Activated T-cell treated with anti-CD3 and anti-CD28 coated beads for 48 hours (primary cell): Measurements from ENCODE around the gene CHST6.
"Not testable (repeated sequence)": the region's sequence is repeated elsewhere in the genome, so short reads cannot be mapped to it uniquely, and the experiment has no call there.

Experiments
- DNase-seq: peaks from one replicate; pipeline ENCODE4 v3.0.0-alpha.2; 2020; ENCODE audit warnings: low read depth

Gene CHST6

GRCh38 chr16:75495076-75495674, at the start of gene CHST6:
Gene CHST6, minus strand, starts transcription at chr16:75495441. Its CDS starts 15,613 bp downstream, at chr16:75479828.
- DNase-seq, result peak; percentile 31

GRCh38 chr16:75542462-75542861, 47.2 kb upstream of the CHST6 start:
- DNase-seq, result not testable (repeated sequence)

DNA sequence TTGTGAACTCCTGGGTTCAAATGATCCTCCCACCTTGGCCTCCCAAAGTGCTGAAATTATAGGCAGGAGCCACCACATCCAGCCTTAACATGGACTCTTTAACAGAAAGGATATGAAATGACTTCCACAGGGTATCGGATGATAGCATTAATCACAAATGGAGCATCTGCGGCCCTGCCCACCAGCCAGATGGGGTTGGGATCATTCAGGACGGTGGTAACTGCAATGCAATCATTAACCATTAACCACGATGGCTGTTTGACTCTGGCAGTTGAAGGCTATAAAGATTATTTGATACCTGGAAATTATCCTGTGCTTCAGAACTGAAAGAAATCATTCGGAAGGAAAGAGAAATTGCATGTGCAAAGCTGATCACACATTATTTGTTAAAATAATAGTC, 46.0 kb upstream of the CHST6 start:
- DNase-seq, result no peak

DNA sequence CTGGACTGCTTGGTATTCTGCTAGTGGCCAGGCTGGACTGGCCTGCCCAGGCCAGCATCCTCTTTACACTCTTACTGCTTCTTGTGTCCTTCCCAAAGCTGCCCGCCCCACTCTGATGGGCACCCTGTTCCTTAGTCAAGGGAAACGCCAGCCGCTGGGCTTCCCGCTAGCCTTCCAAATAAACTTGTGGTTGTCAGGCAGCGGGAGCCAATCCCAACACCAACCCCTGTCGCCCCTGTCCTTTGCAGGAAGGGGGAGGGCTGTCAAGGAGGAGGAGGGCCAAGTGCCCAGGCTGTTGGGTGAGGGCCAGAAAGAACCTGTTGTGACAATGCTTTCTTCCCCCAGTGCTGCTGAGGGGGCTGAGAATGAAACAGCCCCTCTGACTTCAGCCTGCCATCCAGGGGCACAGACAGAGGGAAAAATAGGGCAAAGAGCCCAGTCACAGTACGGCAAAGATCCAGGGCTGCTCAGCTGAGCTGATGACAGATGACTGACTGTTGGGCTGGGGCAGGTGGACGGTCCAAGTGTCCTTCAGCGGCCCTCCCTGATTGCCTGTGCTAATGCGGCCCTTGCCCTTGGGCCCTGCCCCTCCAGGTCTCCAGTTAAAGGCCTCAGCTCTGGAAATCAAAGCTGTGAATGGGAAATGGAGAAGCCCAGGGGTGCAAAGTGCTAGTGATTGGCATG, 43.8 kb upstream of the CHST6 start:
- DNase-seq, result not testable (repeated sequence)

- DNase-seq, result no peak
These were observed 42.5 kb upstream of the CHST6 start for GRCh38 chr16:75537776-75538175.

GRCh38 chr16:75535901-75536300, 40.7 kb upstream of the CHST6 start, which contains the start of gene CHST5:
Gene CHST5, minus strand, starts transcription at chr16:75536108. Its CDS starts 5,724 bp downstream, at chr16:75530384.
- no peak for DNase-seq

DNA sequence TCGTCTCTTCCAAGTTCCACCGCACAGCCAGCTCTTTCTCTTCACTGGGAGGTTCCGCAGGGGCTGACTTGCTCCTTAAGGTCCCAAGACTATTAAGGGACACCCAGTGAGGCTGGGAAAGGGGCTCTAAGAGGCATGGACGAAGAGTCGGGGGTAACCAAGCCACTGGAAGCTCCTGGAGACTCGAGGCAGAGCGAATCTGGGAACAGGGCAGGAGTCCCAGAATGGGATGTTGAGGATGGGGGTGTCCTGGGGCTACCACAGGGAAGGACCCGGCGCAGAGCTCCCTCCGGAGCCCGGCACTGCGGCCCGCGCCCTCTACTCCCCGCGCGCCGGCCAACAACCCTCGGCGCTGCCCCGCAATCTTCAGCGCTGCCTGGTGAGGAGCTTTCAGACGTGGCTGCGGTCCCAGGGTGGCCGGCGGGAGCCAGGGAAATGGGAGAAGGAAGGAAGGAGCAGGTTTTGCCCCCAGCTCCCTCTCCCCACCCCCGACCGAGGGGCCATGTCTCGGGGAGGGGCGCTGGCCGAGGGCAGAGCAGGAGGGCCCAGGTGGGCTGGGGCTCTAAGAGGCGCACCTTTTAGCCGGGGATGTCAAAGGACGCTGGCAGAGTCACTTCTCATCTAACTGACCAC, 40.1 kb upstream of the CHST6 start:
- DNase-seq, result no peak

- no peak for DNase-seq
These were observed 39.4 kb upstream of the CHST6 start for GRCh38 chr16:75534560-75535205.

DNA sequence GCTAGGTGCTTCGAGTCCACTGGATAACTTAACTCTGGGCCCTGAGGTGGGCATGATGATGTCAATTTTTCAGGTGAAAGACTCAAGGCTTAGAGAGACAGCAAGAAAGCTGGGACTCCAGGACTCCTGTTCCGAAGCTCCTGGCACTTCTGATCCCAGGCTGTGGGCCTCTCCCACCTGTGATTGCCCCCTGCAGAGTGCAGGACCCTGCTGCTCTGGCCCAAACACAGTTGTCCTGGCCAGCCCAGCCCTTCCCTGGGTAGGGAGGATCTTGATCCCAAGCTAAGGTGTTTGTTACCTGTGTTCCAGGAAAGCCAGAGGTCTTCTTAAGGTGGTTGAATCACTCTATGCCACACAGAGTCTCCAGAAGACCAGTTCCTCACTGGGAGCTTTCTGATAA, 37.5 kb upstream of the CHST6 start:
- no peak for DNase-seq

GRCh38 chr16:75532142-75532765, 37.0 kb upstream of the CHST6 start:
- no peak for DNase-seq

GRCh38 chr16:75529959-75530358, 34.7 kb upstream of the CHST6 start:
- DNase-seq, result no peak

GRCh38 chr16:75529056-75529905, 34.0 kb upstream of the CHST6 start:
- DNase-seq, result no peak

DNA sequence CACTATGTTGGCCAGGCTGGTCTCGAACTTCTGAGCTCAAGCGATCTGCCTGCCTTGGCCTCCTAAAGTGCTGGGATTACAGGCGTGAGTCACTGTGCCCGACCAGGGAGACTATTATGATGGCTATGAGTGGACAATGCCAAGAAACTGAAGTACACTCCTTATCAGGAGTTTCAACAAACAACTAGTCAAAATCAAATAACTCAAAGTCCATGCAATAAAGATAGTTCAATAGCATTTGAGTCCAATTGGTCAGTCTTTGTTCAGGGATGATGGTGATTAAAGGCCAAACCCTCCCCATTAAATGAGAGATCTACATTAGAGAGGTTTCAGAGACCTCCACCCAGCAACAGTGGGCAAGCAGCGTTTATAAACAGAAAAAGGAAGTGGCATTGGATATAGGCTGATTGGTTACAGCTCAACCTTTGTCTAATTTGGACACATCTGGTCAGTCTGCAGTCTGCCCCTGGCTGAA, 32.6 kb upstream of the CHST6 start:
- DNase-seq, result no peak

DNA sequence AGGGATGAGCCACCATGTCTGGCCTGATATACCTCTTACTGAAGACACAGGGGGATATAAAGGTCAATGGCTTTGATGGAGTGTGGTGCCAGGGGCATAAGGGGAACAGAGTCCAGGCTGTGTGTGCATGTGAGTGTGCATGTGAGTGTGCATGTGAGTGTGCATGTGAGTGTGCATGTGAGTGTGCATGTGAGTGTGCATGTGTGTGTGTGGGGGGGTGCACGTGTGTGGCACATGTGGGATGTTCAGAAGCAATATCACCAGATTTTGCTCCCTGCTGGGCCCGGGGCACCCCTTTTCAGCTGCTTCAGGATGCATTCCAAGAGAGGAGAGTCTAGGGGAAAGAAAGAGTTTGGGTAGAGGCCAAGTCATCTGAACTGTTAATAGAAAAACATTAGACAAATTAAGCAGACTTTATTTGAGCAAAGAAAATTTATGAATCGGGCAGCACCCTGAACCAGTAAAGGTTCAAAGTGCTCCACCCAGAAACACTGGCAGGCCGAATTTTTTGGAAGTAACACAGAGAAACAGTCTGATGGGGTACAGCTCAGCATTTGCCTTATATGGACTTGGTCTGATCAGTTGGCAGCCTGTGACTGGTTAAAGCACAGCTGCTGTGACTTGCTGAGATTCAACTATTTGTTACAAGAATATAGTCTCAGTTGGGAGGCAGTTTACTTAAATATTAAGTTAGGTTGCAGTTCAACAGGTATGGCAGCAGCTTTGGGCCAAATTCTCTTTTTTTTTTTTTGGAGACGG, 31.0 kb upstream of the CHST6 start:
- DNase-seq, result no peak

GRCh38 chr16:75519175-75519574, 23.9 kb upstream of the CHST6 start:
- DNase-seq, result no peak

DNA sequence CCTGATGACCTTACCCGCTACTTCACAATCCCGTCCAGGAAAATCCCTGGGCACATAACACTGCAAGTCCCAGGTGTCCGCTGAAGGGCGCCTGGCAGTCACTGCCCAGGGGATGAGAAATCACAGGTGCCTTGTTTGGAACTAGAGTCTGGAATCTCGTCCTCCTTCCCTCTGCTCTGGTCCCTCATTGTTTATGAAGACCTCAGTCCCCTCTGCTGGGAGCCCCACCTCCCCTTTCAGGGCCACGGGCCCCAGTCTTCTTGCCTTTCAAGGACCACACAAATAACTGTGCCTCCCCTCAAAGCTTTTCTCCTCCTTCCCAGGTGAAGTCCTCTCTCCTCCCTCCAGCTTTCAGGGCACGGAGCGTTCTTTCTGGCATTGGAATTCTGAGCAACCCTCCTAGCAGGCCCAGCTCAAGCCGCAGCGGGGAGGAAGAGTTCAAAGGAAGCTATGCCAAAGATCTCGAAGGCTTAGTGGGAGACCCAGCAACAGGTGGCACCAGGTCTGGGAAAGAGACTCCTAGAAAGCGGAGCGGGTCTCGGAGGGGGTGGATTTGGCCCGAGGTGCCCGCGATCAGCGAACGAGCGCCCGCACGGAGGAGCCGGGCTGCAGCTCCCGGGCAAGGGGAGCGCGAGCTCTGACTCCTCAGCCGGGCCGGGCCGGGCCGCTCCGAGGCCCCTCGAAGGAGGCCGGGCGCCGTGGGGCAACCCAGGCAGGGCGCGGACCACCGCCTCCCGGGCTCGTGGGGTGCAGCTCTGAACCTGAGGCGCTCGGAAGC, 21.1 kb upstream of the CHST6 start:
- DNase-seq, result peak; percentile 33

- no peak for DNase-seq
These were observed 19.1 kb upstream of the CHST6 start for GRCh38 chr16:75514296-75514695.

DNA sequence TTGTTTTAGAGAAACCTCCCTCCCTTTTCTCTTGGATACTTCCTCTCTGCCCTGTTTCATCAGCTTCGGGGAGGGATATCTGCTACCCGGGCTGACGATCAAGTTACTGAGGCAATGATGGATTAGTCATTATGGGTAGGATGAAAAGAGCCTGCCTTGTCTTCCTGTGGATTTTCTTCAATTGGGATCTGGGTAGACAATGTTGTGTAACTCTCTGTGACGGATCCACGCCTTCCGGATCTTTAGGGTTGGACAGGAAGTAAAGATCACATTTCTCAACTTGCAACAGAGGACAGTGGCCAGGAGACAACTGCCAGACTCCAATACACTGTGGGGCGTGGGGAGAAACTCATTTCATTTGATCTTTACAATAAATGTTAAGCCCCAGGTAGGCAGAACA, 11.3 kb upstream of the CHST6 start:
- no peak for DNase-seq

DNA sequence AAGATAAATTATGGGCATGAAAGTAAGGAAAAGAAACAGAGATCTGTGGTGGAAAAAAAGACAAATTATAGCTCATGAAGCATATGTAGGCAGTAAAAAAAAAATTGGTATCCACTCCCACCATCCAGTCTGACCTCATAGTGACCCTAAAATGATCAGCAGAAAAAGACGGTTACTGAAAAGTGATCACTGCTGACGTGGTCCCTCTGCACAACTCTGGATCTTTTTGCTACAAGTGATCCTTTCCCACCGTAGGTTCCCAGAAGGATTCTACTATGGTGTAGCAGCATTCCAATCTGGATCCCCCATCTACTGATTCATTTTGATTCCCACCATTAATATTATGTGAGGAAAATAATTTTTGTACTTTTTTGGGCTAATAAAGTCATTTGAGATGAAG, 10.9 kb upstream of the CHST6 start:
- DNase-seq, result no peak

DNA sequence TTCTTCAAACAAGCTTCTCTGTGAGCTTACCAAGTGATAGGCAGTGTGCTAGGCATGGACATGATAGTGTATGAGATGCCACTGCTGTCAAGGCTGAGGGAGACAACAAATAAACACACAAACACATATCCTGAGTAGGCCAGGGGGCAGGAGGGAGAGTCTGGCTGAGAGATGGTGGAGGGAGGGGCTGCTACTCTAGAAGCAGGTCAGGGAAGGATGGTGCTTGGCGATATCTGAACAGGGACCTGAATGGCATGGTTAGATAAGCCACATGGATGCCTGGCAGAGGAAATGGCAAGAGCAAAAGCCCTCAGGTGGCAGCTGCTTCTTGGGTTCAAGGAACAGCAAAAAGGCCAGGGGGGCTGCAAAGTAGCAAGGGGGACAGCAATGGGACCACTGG, 8.6 kb upstream of the CHST6 start:
- no peak for DNase-seq
